ENCODE measurements around the gene LCN15.
"Not testable (repeated sequence)": the region's sequence is repeated elsewhere in the genome, so short reads cannot be mapped to it uniquely, and the experiment has no call there.

LCN15 gene

DNA sequence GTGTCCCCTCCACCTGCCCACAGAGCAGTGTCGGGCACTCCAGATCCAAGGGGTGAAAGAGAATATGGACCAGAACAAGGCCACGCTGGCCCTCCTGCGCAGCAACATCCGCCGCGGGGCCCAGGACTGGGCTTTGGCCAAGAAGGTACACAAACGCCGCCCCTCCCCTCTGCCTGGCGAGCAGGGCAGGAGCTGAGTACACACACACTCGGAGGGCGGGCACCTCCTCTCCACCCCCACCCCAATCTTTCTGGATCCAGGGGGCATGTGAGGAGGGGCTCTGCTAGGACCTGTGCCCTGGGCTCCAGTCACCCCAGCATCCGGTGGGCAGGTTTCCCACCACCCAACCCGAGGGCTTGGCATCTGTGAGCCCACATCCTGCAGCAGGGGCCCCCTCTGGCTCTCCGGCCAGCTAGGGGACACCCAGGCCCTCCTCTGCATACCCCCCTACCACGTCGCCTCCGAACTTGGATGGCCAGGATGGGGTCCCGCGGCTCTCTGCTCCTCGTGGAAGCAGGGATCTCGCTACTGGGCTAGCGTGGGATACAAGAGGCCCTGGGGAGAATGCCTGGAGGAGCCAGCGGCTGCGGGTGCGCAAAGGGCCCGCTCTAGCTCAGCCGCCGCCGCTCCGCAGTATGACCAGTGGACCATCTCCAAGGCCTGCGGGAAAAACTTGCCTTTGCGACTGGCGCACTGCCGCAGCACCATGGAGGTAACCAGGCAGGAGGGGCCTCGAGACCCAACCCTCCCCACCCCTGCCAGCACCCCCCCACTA is 34.9 kb upstream of the LCN15 start:
- no peak for DNase-seq (ENCODE audit: low spot score)
- no peak for TF ChIP-seq CTCF (IDR thresholded peaks at IDR 0.05; ENCODE audit: extremely low read depth, missing control alignments)

DNA sequence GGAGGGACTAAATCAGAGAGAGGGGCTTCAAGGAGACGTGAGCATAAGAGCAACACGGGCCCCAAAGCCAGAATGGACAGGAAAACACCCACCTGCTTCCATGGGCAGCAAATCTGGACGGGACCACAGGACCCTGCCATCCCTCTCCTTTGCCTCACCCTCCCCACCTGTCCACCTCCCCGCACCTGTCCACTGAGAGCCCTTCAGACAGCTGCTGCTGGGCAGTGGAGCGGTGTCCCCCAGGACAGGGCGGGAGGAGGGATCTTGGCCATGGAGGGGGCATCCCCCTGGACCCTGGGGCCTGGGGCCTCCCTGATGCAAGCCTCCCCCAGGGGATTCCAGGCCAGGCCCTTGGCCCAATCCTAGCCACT is 34.4 kb upstream of the LCN15 start:
- no peak for TF ChIP-seq CTCF (IDR thresholded peaks at IDR 0.05; ENCODE audit: extremely low read depth, missing control alignments)
- DNase-seq (ENCODE audit: low spot score) = no peak

- not testable (repeated sequence) for DNase-seq (ENCODE audit: low spot score)
These were observed 32.5 kb upstream of the LCN15 start for GRCh38 chr9:136796775-136797347.

DNA sequence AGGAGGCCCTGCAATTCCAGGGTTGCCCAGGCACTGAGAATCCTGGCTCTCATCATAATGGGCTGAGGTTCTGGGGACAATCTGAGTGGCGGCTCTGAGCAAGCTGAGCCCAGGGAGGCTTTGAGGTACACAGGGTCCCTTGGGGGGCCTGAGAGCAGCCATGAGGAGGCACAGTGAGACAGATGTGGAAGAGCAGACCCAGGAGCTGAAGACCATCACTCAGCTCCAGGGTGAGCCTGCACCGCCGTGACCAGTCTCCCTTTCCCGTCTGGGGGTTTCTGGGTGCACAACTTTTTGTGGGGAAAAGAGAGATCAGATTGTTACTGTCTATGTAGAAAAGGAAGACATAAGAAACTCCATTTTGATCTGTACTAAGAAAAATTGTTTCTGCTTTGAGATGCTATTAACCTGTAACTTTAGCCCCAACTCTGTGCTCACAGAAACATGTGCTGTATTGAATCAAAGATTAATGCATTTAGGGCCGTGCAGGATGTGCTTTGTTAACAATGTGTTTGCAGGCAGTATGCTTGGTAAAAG is 32.0 kb upstream of the LCN15 start, which contains the start of gene CCDC183:
Gene CCDC183 (plus strand): TSS at position 101 of the 537 bp plus-strand sequence. CDS start 60 bp downstream, at position 161.
- no peak for TF ChIP-seq CTCF (IDR thresholded peaks at IDR 0.05; ENCODE audit: extremely low read depth, missing control alignments)
- no peak for DNase-seq (ENCODE audit: low spot score)

GRCh38 chr9:136795000-136795348 is 30.7 kb upstream of the LCN15 start:
- DNase-seq (ENCODE audit: low spot score) = no peak
- no peak for TF ChIP-seq CTCF (IDR thresholded peaks at IDR 0.05; ENCODE audit: extremely low read depth, missing control alignments)

DNA sequence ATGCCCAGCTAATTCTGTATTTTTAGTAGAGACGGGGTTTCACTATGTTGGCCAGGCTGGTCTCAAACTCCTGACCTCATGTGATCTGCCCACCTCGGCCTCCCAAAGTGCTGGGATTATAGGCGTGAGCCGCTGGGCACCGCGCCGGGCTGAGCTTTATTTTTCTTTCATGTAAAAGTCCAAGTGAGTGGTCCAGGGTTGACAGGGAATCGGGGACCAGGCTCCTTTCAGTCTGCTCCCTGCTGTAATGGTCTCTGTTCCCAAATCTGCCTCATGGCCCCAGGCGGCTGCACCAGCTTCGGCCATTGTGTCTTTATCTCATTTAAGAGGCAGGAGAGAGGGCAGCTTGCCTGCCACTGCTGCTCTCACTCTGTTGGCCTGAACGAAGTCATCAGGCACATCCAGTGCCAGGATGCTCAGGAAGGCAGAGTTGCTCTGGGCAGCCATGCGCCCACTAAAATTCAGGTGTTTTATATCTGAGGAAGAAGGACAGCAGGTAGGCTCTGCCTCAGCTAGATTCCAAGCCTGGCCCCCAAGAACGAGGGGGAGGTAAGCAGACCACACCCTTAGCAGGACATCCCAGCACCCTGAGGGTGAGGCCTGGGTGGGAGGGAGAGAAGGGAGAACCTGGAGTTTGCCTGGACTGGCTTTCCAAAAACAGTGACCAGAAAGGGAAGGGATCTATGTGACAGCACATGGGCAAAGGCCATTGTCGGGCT is 30.1 kb upstream of the LCN15 start:
- no peak for TF ChIP-seq CTCF (IDR thresholded peaks at IDR 0.05; ENCODE audit: extremely low read depth, missing control alignments)
- no peak for DNase-seq (ENCODE audit: low spot score)

- no peak for DNase-seq (ENCODE audit: low spot score)
- no peak for TF ChIP-seq CTCF (IDR thresholded peaks at IDR 0.05; ENCODE audit: extremely low read depth, missing control alignments)
These were observed 29.0 kb upstream of the LCN15 start for GRCh38 chr9:136793086-136793946.
